Measurements from ENCODE around the gene IL2RG.

IL2RG gene

DNA sequence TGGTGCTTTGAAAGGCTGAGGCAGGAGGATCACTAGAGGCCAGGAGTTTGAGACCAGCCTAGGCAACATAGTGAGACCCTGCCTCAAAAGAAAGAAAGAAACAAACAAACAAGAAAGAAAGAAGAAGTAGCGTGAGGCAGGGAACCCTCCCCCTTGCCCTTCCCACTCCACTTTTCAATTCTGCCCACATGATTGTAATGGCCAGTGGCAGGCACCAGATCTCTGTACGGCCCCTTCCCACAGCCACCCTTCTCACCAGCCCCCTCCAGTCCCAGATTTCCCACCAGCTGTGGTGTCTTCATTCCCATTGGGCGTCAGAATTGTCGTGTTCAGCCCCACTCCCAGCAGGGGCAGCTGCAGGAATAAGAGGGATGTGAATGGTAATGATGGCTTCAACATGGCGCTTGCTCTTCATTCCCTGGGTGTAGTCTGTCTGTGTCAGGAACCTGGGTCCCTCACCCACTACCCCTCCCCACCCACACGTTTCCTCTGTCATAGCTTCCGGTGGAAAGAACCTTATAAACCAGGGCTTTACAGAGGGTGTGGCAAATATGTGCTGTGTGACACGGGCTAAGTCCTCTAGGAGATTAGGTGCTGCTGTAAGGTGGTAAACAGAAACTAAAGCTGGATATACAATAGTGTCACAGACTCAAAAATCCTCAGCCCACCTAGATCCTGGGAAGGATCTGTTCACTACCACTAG lies at the start of gene IL2RG:
IL2RG (minus strand) TSS at position 437 of the 703 bp plus-strand sequence; CDS start at position 399, 38 bp downstream.
- peak; percentile 65 for DNase-seq (ENCODE audit: low read depth)

GRCh38 chrX:71160475-71160874 lies 49.1 kb upstream of the IL2RG start:
- DNase-seq (ENCODE audit: low read depth): no peak

GRCh38 chrX:71159335-71159734 lies 48.0 kb upstream of the IL2RG start:
- DNase-seq (ENCODE audit: low read depth): no peak

- DNase-seq (ENCODE audit: low read depth): no peak
Observed at GRCh38 chrX:71158603-71159002, 47.2 kb upstream of the IL2RG start.

GRCh38 chrX:71154641-71155040 lies 43.3 kb upstream of the IL2RG start:
- DNase-seq (ENCODE audit: low read depth): no peak

DNA sequence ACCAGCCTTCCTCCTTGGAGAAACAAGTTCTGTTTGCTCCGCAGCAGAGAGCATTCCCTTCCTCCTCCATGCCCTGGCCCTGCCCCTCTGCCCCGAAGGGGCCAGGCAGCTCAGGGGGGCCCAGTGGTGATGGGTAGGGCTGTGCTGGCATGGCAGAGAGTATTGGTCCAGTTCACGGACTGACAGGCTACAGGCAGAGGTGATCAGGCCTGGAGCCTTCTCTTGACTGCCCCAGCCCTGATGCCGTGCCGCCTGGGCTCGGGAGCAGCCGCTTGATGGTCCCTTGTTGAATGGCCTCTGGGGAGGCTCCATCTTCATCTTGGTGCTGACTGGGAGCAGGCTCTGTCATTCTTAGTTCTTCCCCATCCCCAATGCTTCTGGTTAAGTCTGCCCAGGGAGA lies 42.8 kb upstream of the IL2RG start:
- no peak for DNase-seq (ENCODE audit: low read depth)

- DNase-seq (ENCODE audit: low read depth): no peak
Observed at GRCh38 chrX:71151366-71151765, 40.0 kb upstream of the IL2RG start.

DNA sequence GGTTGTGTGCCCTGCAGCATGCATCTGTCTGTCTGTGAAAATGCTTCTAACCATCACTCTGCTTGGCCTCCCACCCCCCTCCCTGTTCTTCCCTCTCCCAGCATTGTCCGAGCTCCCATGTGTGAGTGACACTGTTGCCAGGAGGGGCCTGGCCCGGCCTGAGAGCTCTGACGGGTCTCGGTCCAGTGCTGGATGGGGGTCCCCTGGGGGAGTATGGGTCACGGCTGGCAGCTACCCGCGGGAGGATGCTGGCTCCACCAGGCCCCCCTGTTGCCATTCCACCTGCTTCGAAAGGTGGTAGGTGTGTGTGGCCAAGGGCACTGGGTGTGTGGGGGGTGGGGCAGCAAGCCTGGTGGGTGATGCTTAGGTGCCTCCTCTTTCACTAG lies 36.9 kb upstream of the IL2RG start:
- no peak for DNase-seq (ENCODE audit: low read depth)

- no peak for DNase-seq (ENCODE audit: low read depth)
Observed at GRCh38 chrX:71147496-71148277, 36.3 kb upstream of the IL2RG start.

- no peak for DNase-seq (ENCODE audit: low read depth)
Observed at GRCh38 chrX:71144651-71145050, 33.3 kb upstream of the IL2RG start, which contains the start of gene NLGN3. TSS of gene NLGN3 (plus strand) at chrX:71144841. CDS start at chrX:71147750, 2,909 bp downstream.

DNA sequence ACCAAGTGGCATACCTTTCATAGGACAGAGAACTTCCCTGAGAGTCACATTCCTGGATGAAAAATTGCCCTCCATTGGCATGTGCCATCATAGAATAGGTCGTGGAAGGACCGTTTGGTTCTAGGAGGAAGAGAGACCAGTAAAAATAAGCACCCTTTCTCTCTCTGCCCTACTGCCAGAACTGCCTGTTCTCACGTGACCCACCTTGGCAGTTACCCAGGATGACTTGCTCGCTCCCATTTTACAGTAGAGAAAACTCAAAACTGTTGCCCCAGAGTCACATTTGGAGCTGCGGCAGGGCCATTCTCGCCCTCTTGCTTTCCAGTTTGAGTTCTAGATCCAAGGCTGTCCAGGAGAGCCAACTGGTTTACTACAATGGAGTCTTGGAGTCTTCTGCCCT lies 32.1 kb upstream of the IL2RG start:
- no peak for DNase-seq (ENCODE audit: low read depth)

DNA sequence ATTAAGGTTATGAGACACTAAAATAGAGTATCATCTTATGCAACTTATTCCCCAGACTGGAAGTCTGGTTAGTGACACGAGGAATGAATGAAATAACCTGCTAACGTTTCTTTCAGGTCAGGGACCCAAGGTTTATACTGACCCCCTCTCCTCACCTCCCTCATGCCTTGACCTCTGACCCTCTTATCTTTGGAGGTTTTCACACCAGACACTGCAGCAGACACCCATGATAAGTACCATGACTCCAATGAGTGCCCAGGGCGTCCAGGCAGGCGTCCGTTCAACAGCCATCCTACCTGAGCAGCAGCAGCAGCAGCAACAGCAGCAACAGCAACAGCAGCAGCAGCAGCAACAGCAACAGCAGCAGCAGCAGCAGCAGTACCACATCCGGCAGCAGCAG lies 29.1 kb upstream of the IL2RG start:
- no peak for DNase-seq (ENCODE audit: low read depth)

GRCh38 chrX:71131510-71131909 lies 20.1 kb upstream of the IL2RG start:
- DNase-seq (ENCODE audit: low read depth): no peak

- DNase-seq (ENCODE audit: low read depth): peak; percentile 59
Observed at GRCh38 chrX:71128915-71129765, 17.8 kb upstream of the IL2RG start.

DNA sequence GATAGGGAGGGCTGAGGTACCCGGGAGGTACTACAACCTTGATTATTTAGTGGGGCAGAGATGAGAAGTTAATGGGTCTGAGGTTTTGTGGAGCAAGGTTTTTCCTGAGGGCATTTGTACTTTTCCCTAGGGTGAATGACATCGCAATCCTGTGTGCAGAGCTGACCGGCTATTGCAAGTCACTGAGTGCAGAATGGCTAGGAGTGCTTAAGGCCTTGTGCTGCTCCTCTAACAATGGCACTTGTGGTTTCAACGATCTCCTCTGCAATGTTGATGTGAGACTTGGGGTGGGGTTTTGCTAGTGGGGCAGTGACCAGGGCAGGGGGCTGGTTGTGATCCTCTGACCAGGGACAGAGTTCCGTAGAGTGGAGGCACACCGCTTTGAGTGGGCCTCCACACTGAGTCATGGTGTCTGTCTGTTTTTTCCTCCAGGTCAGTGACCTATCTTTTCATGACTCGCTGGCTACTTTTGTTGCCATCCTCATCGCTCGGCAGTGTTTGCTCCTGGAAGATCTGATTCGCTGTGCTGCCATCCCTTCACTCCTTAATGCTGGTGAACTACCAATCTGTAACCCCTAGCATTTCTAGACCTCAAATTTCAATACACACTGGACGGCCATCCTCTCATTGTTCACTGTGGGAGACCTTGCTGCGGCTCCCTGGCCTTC lies 16.9 kb upstream of the IL2RG start:
- no peak for DNase-seq (ENCODE audit: low read depth)

- no peak for DNase-seq (ENCODE audit: low read depth)
Observed at GRCh38 chrX:71118985-71119535, 7.7 kb upstream of the IL2RG start.

DNA sequence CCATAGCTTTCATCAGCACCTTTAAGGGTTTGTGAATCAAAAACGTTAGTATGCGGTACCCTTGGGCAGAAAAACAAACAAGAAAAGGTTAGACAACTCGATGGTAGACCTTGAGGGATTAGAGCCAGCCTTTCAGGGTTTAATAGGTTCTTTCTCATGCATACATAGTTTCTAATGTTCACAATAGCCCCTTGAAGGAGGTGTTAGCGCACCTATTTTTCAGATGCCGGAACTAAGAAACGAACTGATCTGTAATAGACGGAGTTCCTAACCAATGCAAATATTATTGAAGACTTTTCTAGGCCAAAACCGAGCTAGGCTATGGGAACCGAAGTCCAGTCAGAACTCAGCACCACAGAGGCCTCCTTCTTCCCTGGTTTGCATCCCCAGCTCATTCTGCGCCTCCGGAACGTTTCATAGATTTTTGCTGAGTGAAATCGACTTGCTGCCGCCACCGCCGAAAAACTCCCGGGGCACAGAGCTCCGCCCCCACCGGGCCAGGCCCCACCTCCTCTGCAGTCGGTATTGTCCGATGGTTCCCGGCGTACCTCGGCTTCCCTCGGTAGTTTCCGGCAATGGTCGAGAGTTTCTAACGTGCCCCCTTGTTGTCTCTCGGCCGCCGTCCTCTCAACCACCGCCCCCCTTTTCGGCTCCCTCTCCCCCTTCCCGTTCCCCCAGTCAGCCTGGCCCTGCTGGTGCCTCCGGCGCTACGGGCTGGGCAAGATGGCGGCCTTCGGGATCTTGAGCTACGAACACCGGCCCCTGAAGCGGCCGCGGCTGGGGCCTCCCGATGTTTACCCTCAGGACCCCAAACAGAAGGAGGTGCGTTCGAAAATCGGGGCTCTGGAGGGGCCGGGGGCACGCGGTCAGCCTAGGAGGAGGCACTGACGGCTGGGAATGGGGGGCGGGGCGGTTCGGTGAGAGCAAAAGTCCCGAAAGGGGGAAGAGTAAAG lies 6.9 kb upstream of the IL2RG start, which contains the start of gene MED12:
MED12 (plus strand) TSS at position 565 of the 953 bp plus-strand sequence; CDS start at position 724, 159 bp downstream.
- DNase-seq (ENCODE audit: low read depth): peak; percentile 65

GRCh38 chrX:71117358-71117757 lies 6.0 kb upstream of the IL2RG start:
- no peak for DNase-seq (ENCODE audit: low read depth)

DNA sequence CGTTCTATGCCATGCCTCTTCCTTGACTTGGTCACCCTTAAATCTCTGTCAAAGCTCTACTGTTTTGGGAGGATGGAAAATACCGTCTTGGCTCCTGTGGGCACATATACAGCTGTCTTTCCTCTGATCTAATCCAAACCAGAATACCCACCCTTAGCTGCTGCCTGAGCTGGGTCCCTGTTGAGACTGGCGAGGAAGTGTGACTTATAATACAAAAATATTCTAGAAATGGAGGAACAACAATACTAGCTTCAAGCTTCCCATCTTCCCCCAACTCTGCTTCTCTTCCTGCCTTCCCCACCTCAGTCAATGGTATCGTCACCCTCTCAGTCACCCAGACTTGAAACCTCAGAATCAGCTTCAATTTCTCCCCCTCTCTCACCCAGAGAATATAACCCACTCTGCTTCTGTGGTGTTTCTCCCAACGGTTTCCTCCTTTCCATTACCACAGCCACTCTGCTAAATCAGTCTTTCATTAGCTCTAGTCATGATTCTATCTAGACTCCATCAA lies 599 bp upstream of the IL2RG start:
- no peak for DNase-seq (ENCODE audit: low read depth)

DNA sequence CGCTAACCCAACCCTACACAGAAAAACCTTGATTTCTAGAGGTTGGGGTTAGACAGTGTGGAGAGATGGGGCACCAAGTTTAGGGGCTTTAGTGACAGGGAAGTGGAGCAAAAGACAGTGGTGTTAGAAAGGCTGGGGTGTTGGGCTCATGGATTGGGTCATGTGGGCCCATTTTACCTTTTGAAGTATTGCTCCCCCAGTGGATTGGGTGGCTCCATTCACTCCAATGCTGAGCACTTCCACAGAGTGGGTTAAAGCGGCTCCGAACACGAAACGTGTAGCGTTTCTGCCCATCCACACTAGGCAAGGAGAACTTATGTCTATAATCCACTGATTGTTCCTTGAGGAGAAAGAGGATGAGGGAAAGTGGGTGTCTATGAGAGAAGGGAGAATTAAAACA lies 2.3 kb downstream of the IL2RG start:
- no peak for DNase-seq (ENCODE audit: low read depth)

Measured in stimulated activated CD8-positive, alpha-beta memory T cell treated with anti-CD3 and anti-CD28 coated beads, Interleukin-12 subunit alpha, Interleukin-12 subunit beta, amount 100 ng/mL, for 4 hours (primary cell).